GM18499 (cell line): ENCODE results near the gene DBF4.
"Not testable (repeated sequence)": the region's sequence is repeated elsewhere in the genome, so short reads cannot be mapped to it uniquely, and the experiment has no call there.

Experiments
- ATAC-seq: cut with Tn5 transposase; IDR thresholded peaks from one replicate; pipeline ENCODE4 v1.9.1; 2021; ENCODE audit warnings: moderate number of reproducible peaks; ENCODE audit not compliant: insufficient read depth, unreplicated experiment

The DBF4 gene

GRCh38 chr7:87876040-87876868, at the start of gene DBF4, which contains the start of gene SLC25A40:
Gene DBF4, plus strand, starts transcription at chr7:87876493. Its CDS starts 240 bp downstream, at chr7:87876733.
Gene SLC25A40, minus strand, starts transcription at chr7:87876360. Its CDS starts 17,633 bp downstream, at chr7:87858727.
- ATAC-seq = peak; percentile 73

GRCh38 chr7:87828383-87828782, 47.9 kb upstream of the DBF4 start:
- ATAC-seq = not testable (repeated sequence)

- ATAC-seq = no peak
Measured at GRCh38 chr7:87831097-87831496, 45.2 kb upstream of the DBF4 start.

- ATAC-seq = no peak
Measured at GRCh38 chr7:87833130-87833529, 43.2 kb upstream of the DBF4 start.

- no peak for ATAC-seq
Measured at GRCh38 chr7:87837597-87837996, 38.7 kb upstream of the DBF4 start.

GRCh38 chr7:87850836-87851593, 25.3 kb upstream of the DBF4 start:
- ATAC-seq = no peak

GRCh38 chr7:87852306-87852705, 24.0 kb upstream of the DBF4 start:
- ATAC-seq = no peak

- no peak for ATAC-seq
Measured at GRCh38 chr7:87853237-87853864, 22.9 kb upstream of the DBF4 start.

GRCh38 chr7:87858417-87859100, 17.7 kb upstream of the DBF4 start:
- no peak for ATAC-seq

- no peak for ATAC-seq
Measured at GRCh38 chr7:87866089-87866488, 10.2 kb upstream of the DBF4 start.

GRCh38 chr7:87866533-87866932, 9.8 kb upstream of the DBF4 start:
- not testable (repeated sequence) for ATAC-seq

GRCh38 chr7:87870471-87870870, 5.8 kb upstream of the DBF4 start:
- no peak for ATAC-seq

GRCh38 chr7:87872346-87872745, 3.9 kb upstream of the DBF4 start:
- no peak for ATAC-seq

GRCh38 chr7:87873328-87873727, 3.0 kb upstream of the DBF4 start:
- not testable (repeated sequence) for ATAC-seq

GRCh38 chr7:87874066-87874465, 2.2 kb upstream of the DBF4 start:
- ATAC-seq = no peak

GRCh38 chr7:87875151-87876039, 898 bp upstream of the DBF4 start:
- peak; percentile 4 for ATAC-seq

- no peak for ATAC-seq
Measured at GRCh38 chr7:87876869-87877234, 559 bp downstream of the DBF4 start.

GRCh38 chr7:87877366-87878040, 1.2 kb downstream of the DBF4 start:
- ATAC-seq = no peak

- no peak for ATAC-seq
Measured at GRCh38 chr7:87878208-87878735, 2.0 kb downstream of the DBF4 start.
